HG03439 (cell line): ENCODE measurements around the gene KCNMA1.
A peak's percentile ranks its signal among the peaks of the same experiment; 100 is the strongest.

Experiments
- ATAC-seq: cut with Tn5 transposase; IDR thresholded peaks from one replicate; pipeline ENCODE4 v1.9.1; 2021; ENCODE audit warnings: mild to moderate bottlenecking, moderate library complexity; ENCODE audit not compliant: unreplicated experiment

The KCNMA1 gene

GRCh38 chr10:76984559-76985443 lies 652.8 kb downstream of the KCNMA1 start:
- peak; percentile 75 for ATAC-seq

GRCh38 chr10:76983624-76984023 lies 654.0 kb downstream of the KCNMA1 start:
- ATAC-seq = no peak

GRCh38 chr10:76982671-76983070 lies 654.9 kb downstream of the KCNMA1 start:
- no peak for ATAC-seq

DNA sequence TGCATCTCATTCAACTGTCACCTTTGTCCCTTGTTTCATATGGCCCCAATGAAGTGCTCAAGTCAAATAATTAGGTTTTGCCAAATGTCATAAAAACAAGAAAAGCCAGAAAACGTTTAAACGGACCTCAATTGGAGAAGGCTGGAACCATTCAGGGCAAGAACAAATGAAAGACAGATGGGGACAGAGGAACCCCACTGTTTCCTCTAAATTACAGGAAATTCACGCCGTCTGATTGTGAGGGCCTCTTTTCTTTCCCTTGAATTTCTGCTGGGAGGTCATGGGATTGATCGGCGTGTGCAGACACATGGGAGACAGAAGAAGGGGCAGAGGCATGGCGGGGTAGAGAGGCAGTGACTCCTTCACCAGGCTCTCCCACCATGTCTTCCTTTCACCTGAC lies 656.4 kb downstream of the KCNMA1 start:
- ATAC-seq = no peak

- no peak for ATAC-seq
Measured at GRCh38 chr10:76977901-76978300, 659.7 kb downstream of the KCNMA1 start.

- no peak for ATAC-seq
Measured at GRCh38 chr10:76977046-76977445, 660.6 kb downstream of the KCNMA1 start.

DNA sequence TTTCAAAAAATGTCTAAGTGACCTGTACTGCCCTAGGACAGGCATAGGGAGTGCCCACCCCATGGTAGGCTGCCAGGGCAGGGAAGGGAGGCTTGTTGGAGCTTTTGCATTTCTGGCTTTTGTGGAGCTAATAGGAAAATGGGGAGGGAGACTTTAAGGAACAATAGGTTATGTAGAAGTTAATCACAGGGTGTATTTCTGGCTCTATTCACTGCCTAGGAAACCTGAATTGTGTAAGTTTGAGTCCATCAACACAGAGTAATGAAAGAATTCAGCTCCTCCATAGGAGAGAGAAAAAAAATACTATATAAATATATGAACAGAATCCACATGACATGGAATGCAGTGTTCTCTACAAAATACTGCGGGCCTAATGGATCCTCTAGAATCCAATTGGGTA lies 661.5 kb downstream of the KCNMA1 start:
- ATAC-seq = no peak

DNA sequence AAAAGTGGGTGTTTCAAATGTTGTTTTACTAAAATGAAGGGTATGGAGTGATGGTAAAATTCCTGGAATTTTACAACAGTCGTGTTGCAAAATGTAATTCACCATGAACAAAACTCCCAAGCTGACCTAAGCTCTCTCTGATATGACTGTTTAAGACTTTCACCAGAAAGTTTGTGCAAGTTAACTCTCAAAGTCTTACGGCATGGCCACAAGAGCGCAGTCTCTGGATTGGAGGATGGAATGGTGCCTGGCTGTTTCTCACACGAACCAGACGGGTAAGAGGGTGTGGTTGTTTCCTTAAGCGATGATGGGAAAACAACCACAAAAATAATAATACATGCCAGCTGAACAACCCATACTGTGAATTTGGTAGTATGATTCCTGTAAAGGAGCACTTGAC lies 662.5 kb downstream of the KCNMA1 start:
- ATAC-seq = no peak

GRCh38 chr10:76974017-76974691 lies 663.5 kb downstream of the KCNMA1 start:
- ATAC-seq = no peak

GRCh38 chr10:76973091-76974016 lies 664.3 kb downstream of the KCNMA1 start:
- ATAC-seq = no peak

- no peak for ATAC-seq
Measured at GRCh38 chr10:76972541-76972940, 665.1 kb downstream of the KCNMA1 start.

DNA sequence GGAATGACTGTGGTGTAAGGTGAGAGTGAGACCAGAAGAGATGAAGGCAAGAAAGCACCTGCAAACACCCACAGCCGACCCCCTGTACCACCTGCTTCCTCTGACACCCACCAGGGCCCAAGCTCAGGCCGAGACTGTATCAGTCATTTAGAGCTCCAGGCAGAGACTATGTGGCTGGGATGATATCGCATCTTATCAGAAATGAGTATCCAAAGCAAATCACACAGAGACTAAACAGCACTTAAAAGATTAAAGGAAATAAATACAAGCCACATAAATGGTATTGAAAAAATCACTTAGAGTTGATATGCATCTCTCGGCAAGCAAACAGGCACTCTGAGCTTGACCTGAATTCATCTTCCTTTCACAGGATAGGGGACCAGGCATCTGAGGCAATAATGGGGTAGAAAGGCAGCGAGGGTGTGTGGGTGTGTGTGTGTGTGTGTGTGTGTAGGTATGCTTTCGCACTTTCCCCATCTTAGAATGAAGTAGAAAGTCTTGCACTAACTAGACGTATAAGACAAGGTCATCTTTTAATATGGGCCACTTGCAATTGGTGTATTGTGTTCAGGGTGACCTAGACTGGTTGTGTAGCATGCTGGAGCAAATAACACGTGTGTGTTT lies 665.9 kb downstream of the KCNMA1 start:
- no peak for ATAC-seq

DNA sequence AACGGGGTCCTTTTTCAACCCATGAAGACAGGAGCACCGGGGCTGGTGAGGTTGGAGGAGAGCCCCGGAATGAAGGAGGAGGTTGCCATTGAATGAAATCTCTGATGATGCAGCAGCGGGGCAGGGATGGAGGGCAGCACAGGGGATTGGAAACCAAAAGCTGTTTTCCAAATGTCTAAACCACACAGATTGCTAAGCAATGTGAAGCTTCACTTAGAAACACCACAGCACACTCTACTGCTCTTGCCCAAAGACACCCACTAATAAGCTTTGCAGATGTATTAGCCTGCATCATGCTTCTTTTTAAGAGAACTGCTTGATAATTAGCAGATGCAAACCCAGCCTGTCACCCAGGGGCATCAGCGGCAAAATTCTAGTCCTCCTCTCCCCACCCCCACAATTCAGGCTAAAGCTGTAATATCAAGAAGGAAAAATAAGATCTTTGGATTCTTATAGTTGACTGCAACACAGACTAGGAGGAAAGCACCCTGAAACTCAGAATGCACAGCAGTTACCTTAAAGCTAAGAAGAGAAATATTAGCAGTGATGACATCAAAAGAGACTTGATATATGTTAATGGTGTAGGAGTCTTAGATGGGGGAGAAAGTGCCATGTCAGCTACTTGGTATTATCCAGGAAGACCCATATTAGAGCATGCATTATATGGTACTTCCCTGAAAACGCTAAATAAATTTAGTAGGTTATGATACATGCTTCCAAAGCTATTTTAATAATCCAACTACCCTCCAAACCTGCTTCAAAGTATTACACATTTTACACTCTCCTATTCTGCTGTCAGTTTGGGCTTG lies 666.7 kb downstream of the KCNMA1 start:
- ATAC-seq = no peak

- ATAC-seq = no peak
Measured at GRCh38 chr10:76969366-76969948, 668.2 kb downstream of the KCNMA1 start.

GRCh38 chr10:76968483-76968882 lies 669.1 kb downstream of the KCNMA1 start:
- ATAC-seq = no peak

GRCh38 chr10:76962851-76963250 lies 674.8 kb downstream of the KCNMA1 start:
- no peak for ATAC-seq

DNA sequence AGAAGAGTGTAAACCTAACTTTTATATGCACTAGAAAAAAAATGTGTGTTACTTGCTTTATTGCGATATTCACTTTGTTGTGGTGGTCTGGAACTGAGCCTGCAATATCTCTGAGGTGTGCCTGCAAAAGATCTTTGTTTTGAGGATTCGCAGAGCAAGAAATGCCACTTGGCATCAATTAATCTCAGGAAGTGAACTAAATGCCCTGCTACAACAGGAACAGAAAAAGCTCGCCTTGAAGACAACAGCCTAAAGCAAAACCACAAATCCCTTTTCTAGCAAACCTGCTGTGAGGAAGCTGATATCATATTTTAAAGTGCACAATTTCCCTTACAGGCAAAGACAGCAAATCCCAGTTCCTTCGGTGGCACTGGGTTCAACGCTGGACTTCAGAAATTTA lies 675.8 kb downstream of the KCNMA1 start:
- ATAC-seq = no peak

DNA sequence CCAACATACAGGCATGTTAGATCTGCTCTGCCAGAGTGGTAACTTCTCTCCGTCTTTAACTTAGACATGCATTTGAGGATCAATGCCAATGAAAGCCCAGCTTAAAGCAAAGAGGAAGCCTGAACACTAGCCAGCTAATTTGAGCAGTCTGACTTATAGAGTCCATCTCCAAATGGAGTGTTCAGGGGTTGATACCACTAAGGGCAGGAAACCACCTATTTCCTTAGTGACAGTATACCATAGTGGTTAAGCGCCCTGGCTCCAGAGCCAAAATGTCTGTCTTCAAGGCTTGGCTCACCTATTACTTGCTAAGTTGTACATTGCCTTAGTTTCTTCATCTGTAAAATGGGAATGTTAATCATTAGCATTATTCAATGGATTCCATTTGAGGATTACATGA lies 678.5 kb downstream of the KCNMA1 start:
- no peak for ATAC-seq

DNA sequence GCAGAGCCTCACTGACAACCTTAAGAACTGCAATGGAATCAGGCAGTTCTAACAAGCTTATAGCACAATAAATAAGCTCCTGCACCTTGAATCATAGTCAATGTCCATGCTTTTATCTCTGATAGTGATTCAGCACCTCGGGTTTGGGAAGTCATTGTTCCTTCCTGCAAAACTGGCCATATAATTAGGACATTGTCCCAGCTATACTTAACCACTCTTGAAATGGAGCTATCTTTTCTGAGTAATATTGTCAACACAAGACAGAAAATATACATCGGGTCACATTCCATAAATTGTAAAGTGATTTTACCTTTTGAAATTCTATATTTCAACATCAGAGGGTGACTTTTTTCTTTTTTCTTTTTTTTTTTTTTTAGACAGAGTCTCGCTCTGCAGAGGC lies 682.8 kb downstream of the KCNMA1 start:
- no peak for ATAC-seq

DNA sequence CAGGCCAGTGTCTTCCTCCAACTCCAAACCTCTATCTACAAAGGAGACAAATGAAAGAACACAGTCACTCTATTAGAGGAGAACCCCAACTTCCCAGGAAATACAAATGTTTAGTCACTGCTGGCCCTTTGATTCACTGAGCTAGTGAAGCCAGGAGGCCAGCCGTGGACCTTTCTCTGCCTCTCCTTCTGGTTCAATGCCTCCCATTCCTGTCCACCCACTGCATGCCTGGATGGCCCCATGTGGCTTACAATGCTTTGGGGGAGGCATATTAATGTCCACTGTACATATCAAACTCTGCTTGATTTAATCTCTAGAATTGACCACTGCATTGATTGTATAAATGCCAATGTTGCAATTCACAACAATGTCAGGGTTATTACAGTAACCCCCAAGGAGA lies 687.3 kb downstream of the KCNMA1 start:
- no peak for ATAC-seq
